Vagina (tissue), 2 donors: Measurements from ENCODE around the gene CAPN7. TPM values are rescaled to one million over a fixed set of nuclear protein-coding genes. Genes with fewer than 3 reads are reported as not detected.

Experiments
- DNase-seq, 2 donors: peaks; one replicate each; pipeline ENCODE4 v3.0.0-alpha.2; 2017; ENCODE audit errors: extremely low spot score in 2 of 2
- H3K27ac ChIP-seq: fragments of 200-600 bp; sonication (generic); one replicate; pipeline ENCODE4 v1.5.1; 2019
- H3K27me3 ChIP-seq: fragments of 200-600 bp; sonication (generic); one replicate; pipeline ENCODE4 v1.5.1; 2019
- H3K36me3 ChIP-seq, 2 donors: fragments of 200-600 bp; sonication (generic); one replicate each; pipeline ENCODE4 v1.5.1; 2017 to 2019
- H3K4me1 ChIP-seq: fragments of 200-600 bp; sonication (generic); one replicate; pipeline ENCODE4 v1.5.1; 2019
- H3K4me3 ChIP-seq, 2 donors: fragments of 200-600 bp; sonication (generic); 1 replicate in 1 of 2; 2 replicates in 1 of 2; pipeline ENCODE4 v1.5.1; 2016 to 2019
- H3K9me3 ChIP-seq: fragments of 200-600 bp; sonication (generic); one replicate; pipeline ENCODE4 v1.5.1; 2019
- POLR2A ChIP-seq, 2 donors: fragments of 450-650 bp; IDR thresholded peaks; one replicate each; pipeline ENCODE4 v1.6.1; 2017; ENCODE audit warnings: antibody characterized with exemption in 2 of 2, mild to moderate bottlenecking in 2 of 2, moderate library complexity in 2 of 2
- POLR2AphosphoS5 ChIP-seq, 2 donors: sonication (generic); formaldehyde crosslinking; IDR thresholded peaks; one replicate each; pipeline ENCODE4 v1.9.0; 2017; ENCODE audit warnings: antibody characterized with exemption in 2 of 2, mild to moderate bottlenecking in 2 of 2, low read depth in 1 of 2; ENCODE audit not compliant: insufficient read depth in 1 of 2
- intact Hi-C: fragments of 100-400 bp; cut with DNase I; formaldehyde crosslinking; loops from one replicate; pipeline ENCODE4 v1.15.1; 2023
- total RNA-seq: library from RNA; depleted of rRNA; stranded (reverse); fragments of >200 nt; gene quantifications from one replicate; pipeline ENCODE4 v1.2.3, GENCODE V29; 2016
- TF ChIP-seq, protein P1 (sequence below), 3 experiments: fragments of 450-650 bp in 2 of 3; fragments of 200-600 bp in 1 of 3; sonication (generic) in 1 of 3; IDR thresholded peaks; one replicate each; pipeline ENCODE4 v1.5.1; 2017 to 2019; ENCODE audit warnings: antibody characterized with exemption in 3 of 3, mild to moderate bottlenecking in 2 of 3, moderate library complexity in 2 of 3

CAPN7 gene
- total RNA-seq, 1 donor from 2014 or later, result 72.4 TPM

DNA sequence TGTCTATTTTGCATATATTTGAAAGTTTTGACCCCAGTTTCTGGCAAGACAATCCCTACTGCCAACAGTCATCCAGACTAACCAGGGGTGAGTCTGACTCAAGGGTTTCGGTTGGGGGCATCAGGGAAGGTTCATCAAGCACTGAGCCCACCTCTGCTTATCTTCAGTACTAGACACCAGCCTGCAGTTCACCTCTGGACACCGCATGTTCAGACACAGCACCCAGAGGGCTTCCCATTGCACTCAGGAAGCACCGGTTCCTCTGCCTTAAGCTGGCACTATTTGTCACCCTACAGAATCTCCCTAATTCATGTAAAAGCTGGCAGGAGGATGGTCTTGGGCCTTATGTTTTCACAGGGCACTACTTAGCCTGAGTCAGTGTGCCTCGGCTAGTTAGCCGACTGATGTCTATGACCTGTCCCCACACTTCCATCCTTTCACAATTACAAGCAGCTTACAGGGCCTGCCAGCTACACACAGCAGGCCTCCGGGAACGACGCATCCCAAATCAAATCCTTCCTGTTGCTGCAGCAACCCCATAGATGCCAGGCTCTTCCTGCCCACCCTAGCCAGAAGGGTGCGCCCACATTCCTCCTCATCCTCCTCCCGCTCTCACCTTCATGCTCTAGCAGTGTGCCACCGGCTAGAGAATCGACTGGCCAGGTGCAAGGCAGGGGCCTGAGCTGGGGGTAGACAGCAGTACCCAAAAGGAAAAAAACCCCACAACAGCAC, 73.8 kb downstream of the CAPN7 start:
- no peaks in the 10 kb centered on the region for H3K27me3 ChIP-seq
- H3K4me1 ChIP-seq, result peaks cover 29% of the 10 kb centered on the region
- H3K27ac ChIP-seq, result no peak overlapping the region
- no peak for TF ChIP-seq POLR2AphosphoS5 (IDR thresholded peaks at IDR 0.05; ENCODE audit: insufficient read depth in 1 of 2, low read depth in 1 of 2)
- TF ChIP-seq, protein P1, sequence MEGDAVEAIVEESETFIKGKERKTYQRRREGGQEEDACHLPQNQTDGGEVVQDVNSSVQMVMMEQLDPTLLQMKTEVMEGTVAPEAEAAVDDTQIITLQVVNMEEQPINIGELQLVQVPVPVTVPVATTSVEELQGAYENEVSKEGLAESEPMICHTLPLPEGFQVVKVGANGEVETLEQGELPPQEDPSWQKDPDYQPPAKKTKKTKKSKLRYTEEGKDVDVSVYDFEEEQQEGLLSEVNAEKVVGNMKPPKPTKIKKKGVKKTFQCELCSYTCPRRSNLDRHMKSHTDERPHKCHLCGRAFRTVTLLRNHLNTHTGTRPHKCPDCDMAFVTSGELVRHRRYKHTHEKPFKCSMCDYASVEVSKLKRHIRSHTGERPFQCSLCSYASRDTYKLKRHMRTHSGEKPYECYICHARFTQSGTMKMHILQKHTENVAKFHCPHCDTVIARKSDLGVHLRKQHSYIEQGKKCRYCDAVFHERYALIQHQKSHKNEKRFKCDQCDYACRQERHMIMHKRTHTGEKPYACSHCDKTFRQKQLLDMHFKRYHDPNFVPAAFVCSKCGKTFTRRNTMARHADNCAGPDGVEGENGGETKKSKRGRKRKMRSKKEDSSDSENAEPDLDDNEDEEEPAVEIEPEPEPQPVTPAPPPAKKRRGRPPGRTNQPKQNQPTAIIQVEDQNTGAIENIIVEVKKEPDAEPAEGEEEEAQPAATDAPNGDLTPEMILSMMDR (IDR thresholded peaks at IDR 0.05), result no peak
- TF ChIP-seq POLR2A (IDR thresholded peaks at IDR 0.05), result no peak
- H3K4me3 ChIP-seq, result no peak overlapping the region
- no peaks in the 10 kb centered on the region for H3K9me3 ChIP-seq
- H3K36me3 ChIP-seq, result no peaks in the 10 kb centered on the region
- no peak for DNase-seq
- intact Hi-C loops, result no loop called here

DNA sequence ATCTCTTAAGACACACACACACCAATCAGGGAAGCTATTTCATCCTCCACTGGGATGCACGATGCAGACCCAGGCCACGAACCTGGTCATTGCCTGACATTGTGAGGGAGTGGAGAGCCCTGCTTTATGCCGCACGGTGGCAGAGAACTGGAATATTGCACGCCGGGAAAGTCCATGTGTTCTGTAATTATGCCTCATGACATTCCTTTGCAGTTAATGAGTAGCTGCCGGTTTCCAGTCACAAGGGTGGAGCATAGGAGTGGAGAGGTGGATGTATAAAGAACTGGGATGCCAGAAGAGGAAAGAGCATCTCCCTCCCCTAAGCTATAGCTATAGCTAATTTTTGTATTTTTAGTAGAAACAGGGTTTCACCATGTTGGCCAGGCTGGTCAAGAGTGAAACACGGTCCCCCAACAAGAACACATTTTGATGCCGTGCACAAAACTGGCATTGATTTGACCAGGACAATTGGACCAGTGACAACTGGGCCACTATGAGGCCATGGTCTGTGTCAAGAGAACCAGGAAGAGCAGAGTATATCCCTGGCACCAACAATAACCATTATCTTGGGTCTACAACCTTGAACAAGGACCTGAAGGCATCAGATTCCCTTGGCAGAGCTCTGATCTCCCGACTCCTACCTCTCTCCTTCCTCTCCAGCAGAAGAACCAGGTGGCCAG, 74.9 kb downstream of the CAPN7 start:
- H3K27me3 ChIP-seq, result no peaks in the 10 kb centered on the region
- no peak overlapping the region for H3K4me3 ChIP-seq
- no peaks in the 10 kb centered on the region for H3K36me3 ChIP-seq
- DNase-seq, result no peak
- H3K27ac ChIP-seq, result no peak overlapping the region
- H3K9me3 ChIP-seq, result no peaks in the 10 kb centered on the region
- TF ChIP-seq POLR2AphosphoS5 (IDR thresholded peaks at IDR 0.05; ENCODE audit: insufficient read depth in 1 of 2, low read depth in 1 of 2) (no peak), POLR2A (IDR thresholded peaks at IDR 0.05) (no peak)
- TF ChIP-seq, protein P1 (IDR thresholded peaks at IDR 0.05), result no peak
- intact Hi-C loops, result no loop called here
- peaks cover 37% of the 10 kb centered on the region for H3K4me1 ChIP-seq

DNA sequence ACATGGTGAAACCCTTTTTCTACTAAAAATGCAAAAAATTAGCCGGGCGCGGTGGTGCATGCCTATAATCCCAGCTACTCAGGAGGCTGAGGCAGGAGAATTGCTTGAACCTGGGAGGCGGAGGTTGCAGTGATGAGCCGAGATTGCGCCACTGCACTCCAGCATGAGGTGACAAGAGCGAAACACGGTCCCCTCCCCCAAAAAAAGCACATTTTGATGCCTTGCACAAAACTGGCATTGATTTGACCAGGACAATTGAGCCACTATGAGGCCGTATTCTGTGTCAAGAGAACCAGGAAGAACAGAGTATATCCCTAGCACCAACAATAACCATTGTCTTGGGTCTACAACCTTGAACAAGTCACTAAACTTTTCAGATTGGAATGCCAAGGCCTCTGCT, 75.8 kb downstream of the CAPN7 start:
- intact Hi-C loops, result no loop called here
- no peaks in the 10 kb centered on the region for H3K36me3 ChIP-seq
- no peak overlapping the region for H3K4me3 ChIP-seq
- TF ChIP-seq, protein P1 (IDR thresholded peaks at IDR 0.05), result no peak
- no peak for TF ChIP-seq POLR2A (IDR thresholded peaks at IDR 0.05)
- no peak for TF ChIP-seq POLR2AphosphoS5 (IDR thresholded peaks at IDR 0.05; ENCODE audit: insufficient read depth in 1 of 2, low read depth in 1 of 2)
- H3K4me1 ChIP-seq, result peaks cover 44% of the 10 kb centered on the region
- no peak for DNase-seq
- H3K9me3 ChIP-seq, result no peaks in the 10 kb centered on the region
- H3K27me3 ChIP-seq, result no peaks in the 10 kb centered on the region
- no peak overlapping the region for H3K27ac ChIP-seq

DNA sequence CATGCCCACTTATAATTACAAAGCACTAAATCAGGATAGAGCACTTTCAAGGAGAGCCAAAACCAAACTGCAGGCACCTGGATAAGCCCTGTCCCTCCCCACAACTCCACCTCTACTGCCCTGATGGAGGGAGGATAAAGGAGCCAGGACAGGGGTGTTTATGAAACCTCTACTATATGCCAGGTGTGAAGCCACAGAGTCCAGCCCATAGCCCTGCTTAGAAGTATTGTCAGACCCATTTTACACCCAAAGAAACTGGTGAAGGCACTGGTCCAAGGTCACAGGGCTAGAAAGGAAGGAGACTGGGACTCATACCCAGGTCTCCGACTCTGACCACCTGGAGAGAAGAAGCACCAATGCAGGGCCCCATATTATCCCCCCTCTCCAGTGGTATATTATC, 77.7 kb downstream of the CAPN7 start:
- no peaks in the 10 kb centered on the region for H3K36me3 ChIP-seq
- H3K4me1 ChIP-seq, result peaks cover 58% of the 10 kb centered on the region
- intact Hi-C loops, result no loop called here
- no peak overlapping the region for H3K27ac ChIP-seq
- no peak for DNase-seq
- no peak overlapping the region for H3K4me3 ChIP-seq
- no peaks in the 10 kb centered on the region for H3K9me3 ChIP-seq
- TF ChIP-seq POLR2A (IDR thresholded peaks at IDR 0.05) (no peak), POLR2AphosphoS5 (IDR thresholded peaks at IDR 0.05; ENCODE audit: insufficient read depth in 1 of 2, low read depth in 1 of 2) (no peak)
- TF ChIP-seq, protein P1 (IDR thresholded peaks at IDR 0.05), result no peak
- no peaks in the 10 kb centered on the region for H3K27me3 ChIP-seq
